ENCODE measurements around the gene GTF2F1.
"Not testable (repeated sequence)": the region's sequence is repeated elsewhere in the genome, so short reads cannot be mapped to it uniquely, and the experiment has no call there.

The GTF2F1 gene

DNA sequence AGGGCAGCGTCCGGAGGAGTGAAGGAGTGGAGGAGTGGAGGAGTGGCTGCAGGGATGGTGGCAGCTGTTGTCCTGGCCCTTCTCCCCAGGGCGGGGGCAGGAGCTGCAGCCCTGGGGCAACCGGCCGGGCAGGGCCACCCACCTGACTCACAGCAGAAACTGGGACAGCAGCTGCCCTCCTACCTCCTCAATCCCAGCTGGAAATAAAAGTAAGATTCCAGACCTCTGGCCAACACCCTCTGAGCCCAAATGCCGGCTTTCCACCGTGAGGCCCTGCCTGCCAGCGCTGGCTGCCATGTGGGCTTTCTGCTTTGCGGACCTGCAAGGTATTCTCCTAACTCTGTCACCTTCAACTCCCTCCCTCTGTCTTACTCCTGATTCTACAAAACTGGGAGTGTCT is 35.0 kb downstream of the GTF2F1 start:
- no peak for DNase-seq (ENCODE audit: low read depth in 2 of 2, low spot score in 1 of 2)

DNA sequence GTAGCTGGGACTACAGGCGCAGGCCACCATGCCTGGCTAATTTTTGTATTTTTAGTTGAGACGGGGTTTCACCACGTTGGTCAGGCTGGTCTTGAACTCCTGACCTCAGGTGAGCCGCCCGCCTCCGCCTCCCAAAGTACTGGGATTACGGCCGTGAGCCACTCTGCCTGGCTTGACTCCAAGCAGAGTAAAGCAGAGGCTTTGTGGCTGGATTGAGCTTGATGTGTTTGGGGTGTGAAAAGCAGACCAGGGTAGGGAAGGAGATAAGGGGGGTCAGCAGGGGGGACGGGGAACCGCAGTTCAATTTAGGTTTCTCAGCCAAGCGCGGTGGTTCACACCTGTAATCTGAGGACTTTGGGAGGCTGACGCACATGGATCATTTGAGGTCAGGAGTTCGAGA is 35.8 kb downstream of the GTF2F1 start:
- no peak for DNase-seq (ENCODE audit: low read depth in 2 of 2, low spot score in 1 of 2)

DNA sequence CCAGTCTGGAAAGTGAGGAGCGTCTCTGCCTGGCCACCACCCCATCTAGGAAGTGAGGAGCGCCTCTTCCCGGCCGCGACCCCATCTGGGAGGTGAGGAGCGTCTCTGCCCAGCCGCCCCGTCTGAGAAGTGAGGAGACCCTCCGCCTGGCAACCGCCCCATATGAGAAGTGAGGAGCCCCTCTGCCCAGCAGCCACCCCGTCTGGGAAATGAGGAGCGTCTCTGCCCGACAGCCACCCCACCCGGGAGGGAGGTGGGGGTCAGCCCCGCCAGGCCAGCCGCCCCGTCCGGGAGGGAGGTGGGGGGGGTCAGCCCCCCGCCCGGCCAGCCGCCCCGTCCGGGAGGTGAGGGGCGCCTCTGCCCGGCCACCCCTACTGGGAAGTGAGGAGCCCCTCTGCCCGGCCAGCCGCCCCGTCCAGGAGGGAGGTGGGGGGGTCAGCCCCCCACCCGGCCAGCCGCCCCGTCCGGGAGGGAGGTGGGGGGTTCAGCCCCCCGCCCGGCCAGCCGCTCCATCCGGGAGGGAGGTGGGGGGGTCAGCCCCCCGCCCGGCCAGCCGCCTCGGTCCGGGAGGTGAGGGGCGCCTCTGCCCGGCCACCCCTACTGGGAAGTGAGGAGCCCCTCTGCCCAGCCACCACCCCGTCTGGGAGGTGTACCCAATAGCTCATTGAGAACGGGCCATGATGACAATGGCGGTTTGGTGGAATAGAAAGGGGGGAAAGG is 37.5 kb downstream of the GTF2F1 start:
- not testable (repeated sequence) for DNase-seq (ENCODE audit: low read depth in 2 of 2, low spot score in 1 of 2)

DNA sequence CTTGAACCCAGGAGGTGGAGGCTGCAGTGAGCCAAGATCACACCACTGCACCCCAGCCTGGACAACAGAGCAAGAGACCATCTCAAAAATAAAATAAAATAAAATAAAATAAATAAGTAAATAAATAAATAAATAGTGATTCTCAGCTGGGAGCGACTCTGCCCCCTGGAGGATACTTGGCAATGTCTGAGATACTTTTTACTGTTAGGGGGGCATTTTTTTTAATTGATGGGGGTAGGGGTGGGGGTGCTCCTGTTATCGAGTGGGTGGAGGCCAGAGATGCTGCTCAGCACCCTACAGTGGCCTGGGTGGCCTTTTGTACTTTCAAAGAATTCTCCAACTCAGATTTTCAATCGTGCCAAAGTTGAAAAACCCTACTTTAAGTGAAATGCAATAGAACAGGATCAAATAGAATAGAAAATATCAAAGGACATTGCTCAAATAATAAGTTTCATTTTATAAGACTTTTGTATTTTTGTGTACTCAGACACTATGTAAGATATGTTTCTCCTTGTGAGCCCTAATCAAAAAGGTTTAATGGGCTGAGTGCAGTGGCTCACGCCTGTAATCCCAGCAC is 38.8 kb downstream of the GTF2F1 start:
- DNase-seq (ENCODE audit: low read depth in 2 of 2, low spot score in 1 of 2): no peak

DNA sequence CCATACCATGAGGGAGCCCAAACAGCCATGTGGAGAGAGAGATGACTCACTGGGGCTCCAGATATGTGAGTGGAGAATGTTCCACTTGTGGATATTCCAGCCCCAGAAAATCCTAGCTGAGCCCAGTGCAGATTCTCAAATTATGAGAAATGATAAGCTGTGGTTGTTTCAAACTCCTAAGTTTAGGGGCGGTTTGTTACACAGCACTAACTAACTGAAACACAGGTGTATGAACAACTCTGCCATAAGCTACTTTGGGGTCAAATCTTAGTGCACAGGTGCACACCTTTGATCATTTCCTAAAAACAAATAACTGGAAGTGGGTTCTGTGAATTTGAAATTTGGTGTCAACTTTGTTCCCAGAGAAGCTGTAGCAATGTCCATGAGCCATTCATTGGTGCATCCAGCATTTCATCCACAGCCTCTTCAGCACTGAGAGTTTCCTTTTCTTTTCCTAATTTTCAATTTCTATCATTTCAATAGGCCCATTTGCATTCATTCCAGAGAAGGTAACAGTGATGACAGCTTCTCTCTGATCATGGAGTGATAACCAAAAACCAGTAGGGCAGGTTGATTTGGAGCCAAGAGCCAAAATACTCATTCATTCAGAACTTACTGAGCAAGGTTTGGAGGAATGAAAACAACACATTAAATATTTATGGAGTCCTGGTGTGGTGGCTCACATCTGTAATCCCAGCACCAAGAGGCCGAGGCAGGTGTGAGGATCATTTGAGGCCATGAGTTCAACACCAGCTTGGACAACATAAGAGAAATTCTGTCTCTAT is 40.4 kb downstream of the GTF2F1 start:
- DNase-seq (ENCODE audit: low read depth in 2 of 2, low spot score in 1 of 2): no peak

DNA sequence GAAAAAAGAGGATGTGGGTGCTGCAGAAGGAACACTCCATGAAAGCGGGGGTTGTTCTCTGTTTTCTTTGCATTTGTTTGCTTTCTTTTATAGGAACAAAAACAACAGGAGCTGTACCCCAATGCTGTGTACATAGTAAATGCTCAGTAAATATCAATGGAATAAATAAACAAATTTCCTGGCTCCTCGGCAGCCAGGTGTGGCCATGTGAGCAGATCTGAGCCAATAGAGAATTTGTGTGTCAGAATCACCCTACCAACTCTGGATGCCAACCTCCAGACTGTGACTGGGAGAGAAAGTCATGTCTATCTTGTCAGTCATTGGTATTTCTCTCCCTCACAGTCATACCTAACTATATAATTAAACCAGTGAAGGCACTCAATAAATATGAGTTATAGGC is 42.3 kb downstream of the GTF2F1 start:
- no peak for DNase-seq (ENCODE audit: low read depth in 2 of 2, low spot score in 1 of 2)

DNA sequence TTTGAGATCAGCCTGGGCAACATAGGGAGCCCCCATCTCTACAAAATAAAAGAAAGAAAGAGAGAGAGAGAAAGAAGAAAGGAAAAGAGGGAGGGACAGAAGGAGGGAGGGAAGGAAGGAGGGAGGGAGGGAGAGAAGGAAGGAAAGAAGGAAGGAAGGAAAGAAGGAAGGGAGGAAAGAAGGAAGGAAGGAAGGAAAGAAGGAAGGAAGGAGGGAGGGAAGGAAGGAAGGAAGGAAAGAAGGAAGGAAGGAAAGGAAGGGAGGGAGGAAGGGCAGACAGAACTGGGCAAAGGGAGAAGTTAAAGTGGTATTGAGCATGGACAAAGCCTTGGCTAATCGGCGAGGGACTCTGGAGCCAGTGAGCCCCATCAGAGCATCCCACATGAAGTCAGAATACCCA is 43.7 kb downstream of the GTF2F1 start:
- DNase-seq (ENCODE audit: low read depth in 2 of 2, low spot score in 1 of 2): not testable (repeated sequence)

DNA sequence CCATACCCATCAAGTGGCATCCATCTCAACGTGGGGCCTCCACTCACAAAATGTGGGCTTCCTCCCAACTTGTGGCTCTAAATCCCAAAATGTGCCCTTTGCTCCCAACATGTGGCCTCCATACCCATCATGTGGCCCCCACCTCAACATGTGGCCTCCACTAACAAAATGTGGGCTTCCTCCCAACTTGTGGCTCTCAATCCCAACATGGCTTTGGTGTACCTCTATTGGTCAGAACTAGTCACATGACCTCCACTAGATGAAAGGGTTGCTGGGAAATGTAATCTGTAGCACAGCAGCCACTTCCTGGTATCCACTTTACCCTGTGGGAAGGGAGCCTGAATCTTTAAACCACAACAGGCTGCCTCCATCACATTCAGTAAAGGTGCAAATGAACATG is 49.5 kb downstream of the GTF2F1 start:
- no peak for DNase-seq (ENCODE audit: low read depth in 2 of 2, low spot score in 1 of 2)

DNA sequence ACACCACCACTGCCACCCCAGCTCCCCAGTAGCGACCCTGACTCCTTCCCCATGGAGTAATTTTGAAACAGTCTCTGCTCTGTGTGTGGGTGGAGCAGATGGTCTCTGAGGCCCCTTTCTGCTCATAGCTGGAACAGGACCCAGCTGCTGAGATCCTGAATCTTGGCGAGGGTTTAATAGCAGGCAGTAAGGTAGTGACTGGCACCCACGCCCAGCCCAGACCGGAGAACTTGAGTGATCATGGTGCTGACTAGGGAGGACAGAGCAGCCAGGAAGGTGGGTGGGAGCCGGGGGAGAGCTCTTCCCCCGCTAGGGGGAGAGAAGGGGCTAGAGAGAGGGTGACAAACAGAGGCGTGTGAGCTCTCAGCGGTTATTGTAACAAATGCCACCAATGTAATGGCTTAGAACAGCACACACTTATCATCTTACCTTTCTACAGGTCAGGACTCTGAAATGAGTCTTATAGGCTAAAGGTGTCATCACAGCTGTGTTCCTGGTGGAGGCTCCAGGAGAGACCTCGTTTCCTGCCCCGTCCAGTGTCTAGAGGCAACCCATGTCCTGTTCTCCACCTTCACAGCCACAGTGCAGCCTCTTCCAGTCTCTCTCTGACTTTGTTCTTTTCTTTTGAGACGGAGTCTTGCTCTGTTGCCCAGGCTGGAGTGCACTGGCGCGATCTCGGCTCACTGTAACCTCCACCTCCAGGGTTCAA is 52.3 kb downstream of the GTF2F1 start:
- DNase-seq (ENCODE audit: low read depth in 2 of 2, low spot score in 1 of 2): no peak

DNA sequence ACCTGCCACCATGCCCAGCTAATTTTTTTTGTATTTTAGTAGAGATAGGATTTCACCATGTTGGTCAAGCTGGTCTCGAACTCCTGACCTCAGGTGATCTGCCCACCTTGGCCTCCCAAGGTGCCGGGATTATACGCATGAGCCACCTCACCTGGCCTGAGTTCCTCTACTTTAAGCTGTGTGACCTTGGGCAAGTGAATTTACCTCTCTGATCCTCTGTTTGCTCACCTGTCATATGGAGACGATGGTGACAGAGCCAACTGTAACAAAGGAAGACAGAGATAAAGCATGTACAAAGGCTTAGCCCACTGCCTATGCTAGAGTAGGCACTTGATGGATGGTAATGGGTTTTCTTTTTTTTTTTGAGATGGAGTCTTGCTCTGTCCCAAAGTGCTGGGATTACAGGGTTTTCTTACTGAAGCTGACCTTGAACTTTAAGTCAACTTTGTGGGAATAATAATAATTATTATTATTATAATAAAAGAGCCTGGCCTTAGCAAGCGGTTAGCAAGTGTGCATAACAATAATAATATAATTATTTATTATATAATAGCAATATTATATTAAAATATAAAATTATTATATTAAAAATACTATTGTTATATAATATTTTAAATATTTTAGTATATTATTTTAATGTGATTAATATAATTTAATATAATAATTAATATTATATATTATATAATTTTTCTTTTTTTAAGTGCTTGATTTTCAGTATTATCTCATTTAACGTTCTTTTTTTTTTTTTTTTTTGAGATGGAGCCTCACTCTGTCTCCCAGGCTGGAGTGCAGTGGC is 58.3 kb downstream of the GTF2F1 start:
- no peak for DNase-seq (ENCODE audit: low read depth in 2 of 2, low spot score in 1 of 2)

DNA sequence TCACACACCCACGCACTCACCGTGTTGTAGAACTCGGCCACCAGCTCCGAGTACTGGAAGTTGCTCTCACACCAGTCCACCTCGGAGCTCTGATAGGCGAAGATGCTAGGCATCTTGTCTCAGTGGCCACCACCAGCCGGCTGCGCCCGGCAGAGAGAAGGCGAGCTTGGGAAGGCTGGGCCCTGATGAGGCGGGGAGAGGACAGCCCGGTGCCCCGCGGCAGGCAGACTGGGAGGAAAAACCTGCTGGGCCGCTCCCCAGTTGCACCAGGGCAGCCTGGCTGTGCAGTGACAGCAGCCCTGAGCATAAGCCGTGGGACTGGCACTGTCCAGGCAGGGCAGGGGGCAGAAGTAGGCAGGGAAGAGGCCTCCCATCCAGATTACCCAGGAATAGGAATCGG is 59.5 kb downstream of the GTF2F1 start, which contains the start of gene ACER1:
TSS of gene ACER1 (minus strand) at position 174 of the 400 bp plus-strand sequence. CDS start at position 113, 61 bp downstream.
- no peak for DNase-seq (ENCODE audit: low read depth in 2 of 2, low spot score in 1 of 2)
